Panc1 (cell line): Measurements from ENCODE around the gene CDCA4.

Experiments
- CTCF ChIP-seq: fragments of 450-650 bp; IDR thresholded peaks from 2 replicates; pipeline ENCODE4 v1.5.1; 2017; ENCODE audit warnings: mild to moderate bottlenecking
- POLR2AphosphoS5 ChIP-seq: IDR thresholded peaks from 2 replicates; pipeline ENCODE4 v1.6.1; 2012; ENCODE audit warnings: mild to moderate bottlenecking, low read depth, low read length, moderate library complexity
- REST ChIP-seq, 2 experiments: IDR thresholded peaks; 2 replicates each; pipeline ENCODE4 v1.6.1; 2011 to 2012; ENCODE audit warnings: low read depth in 2 of 2, control low read depth in 1 of 2, low read length in 1 of 2, mild to moderate bottlenecking in 1 of 2, moderate library complexity in 1 of 2; ENCODE audit not compliant: insufficient read depth in 1 of 2

DNA sequence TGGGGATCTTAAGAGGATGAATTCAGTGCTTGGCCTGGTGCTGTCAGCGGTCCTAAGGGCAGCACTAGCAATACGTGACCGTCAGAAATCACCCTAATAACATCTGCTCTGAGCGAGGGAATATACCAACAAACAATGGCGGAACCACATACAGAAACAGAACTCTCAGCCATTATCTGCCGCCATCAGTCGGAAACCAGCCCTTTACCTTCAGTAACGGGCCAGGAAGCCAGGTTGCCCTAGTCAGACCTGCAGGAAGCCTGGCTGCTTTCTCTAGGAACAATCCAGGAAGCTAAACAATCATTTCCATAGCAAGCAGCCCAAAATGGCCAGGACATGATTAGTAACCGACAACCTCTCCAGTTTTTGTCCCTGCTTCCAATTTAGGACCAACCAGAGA, 5.6 kb downstream of the CDCA4 start:
- TF ChIP-seq CTCF (no peak), REST (IDR thresholded peaks at IDR 0.05; ENCODE audit: insufficient read depth in 1 of 2, low read depth in 2 of 2, low read length in 1 of 2) (no peak), POLR2AphosphoS5 (no peak)
